ENCODE data around the gene TMEM33. TPM values are rescaled to one million over a fixed set of nuclear protein-coding genes. Genes with fewer than 3 reads are reported as not detected.

TMEM33 gene
- total RNA-seq, 1 experiment from 2014 or later: 66.2 TPM

GRCh38 chr4:41887821-41888686 lies 47.2 kb upstream of the TMEM33 start:
- no peaks in the 10 kb centered on the region for H3K9me3 Mint-ChIP-seq (ENCODE audit: unreplicated experiment)
- H3K36me3 Mint-ChIP-seq (ENCODE audit: insufficient read depth, unreplicated experiment): no peaks in the 10 kb centered on the region
- H3K27me3 ChIP-seq (replicated peaks; ENCODE audit: control insufficient read depth, insufficient read depth, low read length): no peaks in the 10 kb centered on the region; the same call in 1 of the 2 replicates
- no peaks in the 10 kb centered on the region for H3K36me3 ChIP-seq (ENCODE audit: control insufficient read depth, insufficient read depth, low read length)
- no TSS peak for BruUV-seq (replicated peaks)
- no peaks in the 10 kb centered on the region for H3K9me3 ChIP-seq
- H3K27me3 Mint-ChIP-seq (ENCODE audit: insufficient read depth, unreplicated experiment): no peaks in the 10 kb centered on the region
- TF ChIP-seq CTCF (IDR thresholded peaks at IDR 0.05; ENCODE audit: insufficient read depth in 1 of 2, low read depth in 1 of 2, low read length in 1 of 2, severe bottlenecking in 1 of 2, unreplicated experiment in 1 of 2): peak; percentile 68 to 78
- H3K4me3 Mint-ChIP-seq (ENCODE audit: unreplicated experiment): no peak overlapping the region
- ChIA-PET POLR2A (no interaction called here), CTCF (interaction anchor here (0.6 kb wide), 1 partner anchor 196 kb away, joined by 3 read pairs; no protein-coding TSS in a partner anchor)
- no peaks in the 10 kb centered on the region for H3K4me1 ChIP-seq
- DNase-seq: peak in 1 of 2 experiments; percentile 44
- intact Hi-C loops (cut with micrococcal nuclease; ENCODE audit: unreplicated experiment): loop anchor here (1.0 to 2.0 kb wide), 2 partner anchors 195 to 607 kb away; no protein-coding TSS in a partner anchor
- H3K4me1 Mint-ChIP-seq (ENCODE audit: low read depth, unreplicated experiment): no peaks in the 10 kb centered on the region
- no peak overlapping the region for H3K27ac Mint-ChIP-seq (ENCODE audit: unreplicated experiment)
- no peak overlapping the region for H3K4me3 ChIP-seq (ENCODE audit: low read depth, low read length)

GRCh38 chr4:41888687-41889074 lies 46.5 kb upstream of the TMEM33 start:
- H3K27me3 Mint-ChIP-seq (ENCODE audit: insufficient read depth, unreplicated experiment): no peaks in the 10 kb centered on the region
- H3K4me1 ChIP-seq: no peaks in the 10 kb centered on the region
- no peaks in the 10 kb centered on the region for H3K9me3 Mint-ChIP-seq (ENCODE audit: unreplicated experiment)
- no peak overlapping the region for H3K27ac Mint-ChIP-seq (ENCODE audit: unreplicated experiment)
- no TSS peak for BruUV-seq (replicated peaks)
- ChIA-PET CTCF (interaction anchor here (0.6 kb wide), 1 partner anchor 196 kb away, joined by 3 read pairs; no protein-coding TSS in a partner anchor), POLR2A (no interaction called here)
- no peaks in the 10 kb centered on the region; the same call in 1 of the 2 replicates for H3K27me3 ChIP-seq (replicated peaks; ENCODE audit: control insufficient read depth, insufficient read depth, low read length)
- H3K9me3 ChIP-seq: no peaks in the 10 kb centered on the region
- no peaks in the 10 kb centered on the region for H3K4me1 Mint-ChIP-seq (ENCODE audit: low read depth, unreplicated experiment)
- intact Hi-C loops (cut with micrococcal nuclease; ENCODE audit: unreplicated experiment): loop anchor here (1.0 to 2.0 kb wide), 2 partner anchors 195 to 608 kb away; no protein-coding TSS in a partner anchor
- no peak for TF ChIP-seq CTCF (IDR thresholded peaks at IDR 0.05; ENCODE audit: insufficient read depth in 1 of 2, low read depth in 1 of 2, low read length in 1 of 2, severe bottlenecking in 1 of 2, unreplicated experiment in 1 of 2)
- H3K36me3 ChIP-seq (ENCODE audit: control insufficient read depth, insufficient read depth, low read length): no peaks in the 10 kb centered on the region
- H3K4me3 Mint-ChIP-seq (ENCODE audit: unreplicated experiment): no peak overlapping the region
- no peaks in the 10 kb centered on the region for H3K36me3 Mint-ChIP-seq (ENCODE audit: insufficient read depth, unreplicated experiment)
- no peak for DNase-seq
- no peak overlapping the region for H3K4me3 ChIP-seq (ENCODE audit: low read depth, low read length)

GRCh38 chr4:41889317-41889716 lies 45.9 kb upstream of the TMEM33 start:
- POLR2A ChIA-PET: no interaction called here
- Mint-ChIP-seq H3K36me3 (ENCODE audit: insufficient read depth, unreplicated experiment) (no peaks in the 10 kb centered on the region), H3K27ac (ENCODE audit: unreplicated experiment) (no peak overlapping the region), H3K27me3 (ENCODE audit: insufficient read depth, unreplicated experiment) (no peaks in the 10 kb centered on the region), H3K4me3 (ENCODE audit: unreplicated experiment) (no peak overlapping the region), H3K4me1 (ENCODE audit: low read depth, unreplicated experiment) (no peaks in the 10 kb centered on the region), H3K9me3 (ENCODE audit: unreplicated experiment) (no peaks in the 10 kb centered on the region)
- BruUV-seq (replicated peaks): no TSS peak
- DNase-seq: no peak
- TF ChIP-seq CTCF (IDR thresholded peaks at IDR 0.05; ENCODE audit: insufficient read depth in 1 of 2, low read depth in 1 of 2, low read length in 1 of 2, severe bottlenecking in 1 of 2, unreplicated experiment in 1 of 2): no peak
- no peaks in the 10 kb centered on the region for H3K4me1 ChIP-seq
- H3K36me3 ChIP-seq (ENCODE audit: control insufficient read depth, insufficient read depth, low read length): no peaks in the 10 kb centered on the region
- H3K9me3 ChIP-seq: no peaks in the 10 kb centered on the region
- intact Hi-C loops (cut with micrococcal nuclease; ENCODE audit: unreplicated experiment): loop anchor here (2.0 kb wide), 1 partner anchor 609 kb away; no protein-coding TSS in a partner anchor
- no peak overlapping the region for H3K4me3 ChIP-seq (ENCODE audit: low read depth, low read length)
- no peaks in the 10 kb centered on the region; the same call in 1 of the 2 replicates for H3K27me3 ChIP-seq (replicated peaks; ENCODE audit: control insufficient read depth, insufficient read depth, low read length)
- CTCF ChIA-PET: no interaction called here

Measured in Caco-2 (cell line).